Activated CD8-positive, alpha-beta memory T cell treated with anti-CD3 and anti-CD28 coated beads for 48 hours (primary cell): Measurements from ENCODE around the gene ZNF205.

ENCODE experiments used
- DNase-seq, 3 experiments: peaks; one replicate each; pipeline ENCODE4 v3.0.0-alpha.2; 2020; ENCODE audit warnings: low read depth in 2 of 3, low spot score in 2 of 3

Gene ZNF205

GRCh38 chr16:3084969-3085670 is 27.3 kb upstream of the ZNF205 start:
- no peak for DNase-seq

- DNase-seq, result no peak
Observed at GRCh38 chr16:3085868-3086595, 26.4 kb upstream of the ZNF205 start.

GRCh38 chr16:3086596-3087242 is 25.7 kb upstream of the ZNF205 start:
- DNase-seq, result no peak

GRCh38 chr16:3087243-3088235 is 24.8 kb upstream of the ZNF205 start:
- DNase-seq, result no peak

- no peak for DNase-seq
Observed at GRCh38 chr16:3088450-3088849, 23.9 kb upstream of the ZNF205 start.

- no peak for DNase-seq
Observed at GRCh38 chr16:3088925-3089716, 23.3 kb upstream of the ZNF205 start.

- no peak for DNase-seq
Observed at GRCh38 chr16:3089717-3090592, 22.4 kb upstream of the ZNF205 start.

- no peak for DNase-seq
Observed at GRCh38 chr16:3091551-3091950, 20.8 kb upstream of the ZNF205 start.

GRCh38 chr16:3092501-3092941 is 19.9 kb upstream of the ZNF205 start:
- DNase-seq, result no peak

- DNase-seq, result no peak
Observed at GRCh38 chr16:3094289-3095027, 17.9 kb upstream of the ZNF205 start.

- peak in 1 of 3 experiments; percentile 46 for DNase-seq
Observed at GRCh38 chr16:3095869-3096268, 16.5 kb upstream of the ZNF205 start.

GRCh38 chr16:3096362-3096761 is 16.0 kb upstream of the ZNF205 start:
- DNase-seq, result no peak

- DNase-seq, result no peak
Observed at GRCh38 chr16:3097266-3097665, 15.1 kb upstream of the ZNF205 start.

GRCh38 chr16:3098459-3099394 is 13.7 kb upstream of the ZNF205 start, which contains the start of gene ZSCAN10:
ZSCAN10 (minus strand) TSS chr16:3099294; CDS start chr16:3092937, 6,357 bp downstream.
- DNase-seq, result no peak

GRCh38 chr16:3099395-3099731 is 13.0 kb upstream of the ZNF205 start:
- DNase-seq, result no peak

- peak; percentile 83 to 88 (median 87) for DNase-seq
Observed at GRCh38 chr16:3099732-3100499, 12.5 kb upstream of the ZNF205 start.
